Femur (tissue), 1 donor: ENCODE measurements around the gene CHST3.
"Not testable (repeated sequence)": the region's sequence is repeated elsewhere in the genome, so short reads cannot be mapped to it uniquely, and the experiment has no call there.

ENCODE experiments used
- DNase-seq: peaks from one replicate; pipeline ENCODE4 v3.0.0-alpha.2; 2017

CHST3 gene

GRCh38 chr10:72011976-72012512 lies 47.8 kb downstream of the CHST3 start:
- no peak for DNase-seq

DNA sequence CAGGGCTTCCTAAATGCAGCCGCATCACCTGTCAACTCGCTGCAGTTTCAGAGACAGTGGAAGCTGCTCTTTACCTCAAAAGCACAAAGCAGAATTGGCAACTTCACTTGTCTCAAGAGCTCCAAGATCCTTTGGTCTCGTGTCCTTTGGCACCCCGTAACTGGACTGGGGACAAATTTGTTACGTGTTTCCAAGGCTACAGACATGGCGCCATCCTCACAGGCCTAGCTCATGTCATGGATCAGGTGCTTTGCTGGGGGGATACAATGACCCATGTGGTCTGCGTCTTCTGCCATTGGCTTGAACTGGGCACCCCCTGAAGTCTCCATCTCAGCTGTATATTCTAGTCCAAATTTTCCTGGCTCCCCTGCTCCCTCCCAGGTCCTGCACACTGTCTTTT lies 48.6 kb downstream of the CHST3 start:
- DNase-seq, result no peak

DNA sequence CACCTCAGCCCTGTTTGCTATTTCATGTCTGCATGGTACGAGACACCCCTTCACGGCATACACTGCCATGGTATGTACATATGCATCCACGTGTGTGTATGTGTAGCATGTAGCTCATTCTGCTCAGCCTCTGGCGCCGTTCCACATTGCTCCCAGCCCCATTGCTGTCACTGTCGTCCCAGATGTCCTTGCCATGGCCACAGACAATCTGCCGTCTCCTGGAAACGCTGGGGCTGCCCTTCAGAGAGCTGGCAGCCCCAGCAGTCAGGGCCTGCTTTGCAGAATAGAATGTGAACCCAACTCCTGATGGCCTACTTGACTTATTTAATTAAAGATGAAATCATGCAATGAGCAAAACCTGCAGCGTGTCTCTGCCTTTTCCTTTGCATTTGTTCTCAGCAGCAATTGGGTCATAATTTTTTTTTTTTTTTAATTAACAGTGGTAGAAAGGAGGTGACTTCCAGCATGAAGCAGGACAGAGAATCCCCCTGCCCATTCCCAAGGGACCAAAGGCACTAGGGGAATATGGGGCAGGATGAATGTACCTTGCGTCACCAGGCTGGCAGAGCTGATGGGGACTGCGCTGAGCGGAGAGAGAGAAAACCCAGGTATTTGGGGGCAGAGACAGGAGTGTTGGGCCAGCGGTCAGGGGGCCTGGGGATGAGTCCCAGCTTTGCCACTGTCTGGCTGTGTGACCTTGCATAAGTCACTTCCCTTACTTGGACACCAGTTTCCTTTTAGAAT lies 49.2 kb downstream of the CHST3 start:
- no peak for DNase-seq

DNA sequence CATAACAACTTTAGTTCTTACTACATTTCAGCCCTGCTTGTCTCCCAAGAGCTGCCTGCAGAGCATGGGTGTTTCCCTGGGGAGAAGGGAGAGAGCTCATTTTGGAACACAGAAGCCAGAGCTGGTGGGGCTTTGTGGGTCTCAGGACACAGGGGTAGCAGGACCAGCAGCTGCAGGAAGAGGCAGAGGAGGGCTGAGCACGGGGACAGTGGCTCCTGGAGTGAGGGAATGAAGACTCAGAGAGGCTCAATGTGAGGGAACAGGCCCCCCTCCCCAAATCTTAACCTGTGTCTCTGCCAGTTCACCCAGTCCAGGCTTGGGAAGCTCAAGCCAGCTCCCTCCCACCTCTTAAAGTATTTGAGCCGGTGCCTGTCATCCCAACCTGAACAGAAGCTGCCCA lies 50.0 kb downstream of the CHST3 start:
- no peak for DNase-seq

GRCh38 chr10:72014785-72015480 lies 50.7 kb downstream of the CHST3 start:
- DNase-seq, result no peak

DNA sequence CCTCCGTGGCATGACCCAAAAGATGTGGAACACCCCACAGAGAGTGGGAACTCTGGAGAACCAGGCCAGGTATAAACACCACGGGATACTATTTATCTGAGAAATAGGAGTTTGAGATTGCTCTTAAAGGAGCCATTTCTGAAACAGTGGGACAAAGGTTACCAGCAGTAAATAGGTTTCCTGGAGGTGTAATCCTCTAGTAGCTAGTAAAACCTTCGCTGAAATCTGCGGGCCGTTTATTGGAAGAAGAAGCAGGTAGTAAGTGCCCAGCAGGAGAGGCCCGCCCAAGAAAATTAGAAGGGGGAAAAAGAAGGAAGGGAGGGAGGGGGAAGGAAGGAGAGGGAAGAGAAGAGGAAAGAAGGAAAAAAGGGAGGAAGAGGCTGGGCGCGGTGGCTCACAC lies 51.6 kb downstream of the CHST3 start:
- no peak for DNase-seq

DNA sequence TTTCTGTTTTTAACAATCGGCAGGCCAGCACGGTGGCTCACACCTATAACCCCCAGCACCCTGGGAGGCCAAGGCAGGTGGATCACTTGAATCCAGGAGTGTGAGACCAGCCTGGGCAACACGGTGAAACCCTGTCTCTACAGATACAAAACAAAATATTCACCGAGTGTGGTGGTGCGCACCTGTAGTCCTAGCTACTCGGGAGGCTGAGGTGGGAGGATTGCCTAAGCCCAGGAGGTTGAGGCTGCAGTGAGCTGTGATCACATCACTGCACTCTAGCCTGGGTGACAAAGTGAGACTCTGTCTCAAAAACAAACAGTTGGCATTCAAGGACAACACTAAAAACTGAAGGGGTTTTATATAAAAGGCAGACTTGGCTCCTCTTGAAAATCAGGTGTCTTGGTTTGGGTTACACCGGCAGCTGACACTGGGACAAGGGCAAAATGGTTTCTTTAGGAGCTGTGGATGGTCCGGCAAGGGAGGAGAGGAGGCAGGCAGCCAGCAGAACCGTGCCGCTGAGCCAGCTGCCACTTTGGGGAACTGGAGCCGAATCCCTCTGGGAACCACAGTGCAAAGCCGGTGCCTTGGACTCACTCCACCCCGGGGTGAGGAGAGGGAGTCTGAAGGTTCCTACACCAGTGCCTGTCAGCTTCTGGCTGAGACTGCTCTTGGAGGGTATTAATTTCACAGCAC lies 52.6 kb downstream of the CHST3 start:
- peak; percentile 56 for DNase-seq

GRCh38 chr10:72019085-72019876 lies 55.1 kb downstream of the CHST3 start:
- no peak for DNase-seq

DNA sequence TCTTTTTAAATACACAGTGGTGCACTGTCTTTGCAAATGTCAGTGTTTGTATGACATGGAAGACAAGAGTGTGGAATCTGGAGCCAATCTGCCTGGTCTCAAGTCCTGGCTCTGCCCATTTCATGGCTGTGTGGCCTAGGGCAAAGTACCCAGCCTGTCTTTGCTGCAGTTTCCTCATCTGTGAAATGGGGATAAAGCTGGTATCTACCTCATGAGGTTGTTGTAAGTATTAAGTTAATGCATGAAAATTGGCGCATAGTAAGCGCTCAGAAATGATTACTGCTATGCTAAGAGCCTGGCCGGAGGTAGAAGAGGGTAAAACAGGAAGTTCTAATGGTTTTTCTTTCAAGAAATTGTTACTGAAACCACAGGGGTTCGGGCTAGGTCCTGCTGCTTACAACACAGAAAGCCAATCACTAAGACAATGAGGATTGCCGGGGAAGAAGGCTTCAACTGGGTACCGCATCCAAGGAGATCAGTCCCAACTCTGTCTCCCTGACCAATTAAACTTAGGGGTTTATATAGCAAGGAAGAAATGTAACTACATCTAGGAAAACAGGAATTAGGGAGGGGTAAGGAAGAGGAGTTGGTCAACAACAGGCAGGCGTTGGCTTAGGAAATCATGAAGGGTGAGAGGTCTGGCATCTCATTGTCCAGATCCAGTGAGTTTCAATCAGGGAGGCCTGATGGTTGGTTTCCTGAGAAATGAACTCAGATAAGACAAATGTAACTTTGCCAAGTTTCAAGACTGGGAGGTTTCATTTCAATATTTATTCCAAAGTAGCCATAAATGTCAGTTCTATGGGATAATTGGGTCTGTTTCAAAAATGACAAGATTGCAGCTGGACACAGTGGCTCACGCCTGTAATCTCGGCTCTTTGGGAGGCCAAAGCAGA lies 57.0 kb downstream of the CHST3 start:
- no peak for DNase-seq

DNA sequence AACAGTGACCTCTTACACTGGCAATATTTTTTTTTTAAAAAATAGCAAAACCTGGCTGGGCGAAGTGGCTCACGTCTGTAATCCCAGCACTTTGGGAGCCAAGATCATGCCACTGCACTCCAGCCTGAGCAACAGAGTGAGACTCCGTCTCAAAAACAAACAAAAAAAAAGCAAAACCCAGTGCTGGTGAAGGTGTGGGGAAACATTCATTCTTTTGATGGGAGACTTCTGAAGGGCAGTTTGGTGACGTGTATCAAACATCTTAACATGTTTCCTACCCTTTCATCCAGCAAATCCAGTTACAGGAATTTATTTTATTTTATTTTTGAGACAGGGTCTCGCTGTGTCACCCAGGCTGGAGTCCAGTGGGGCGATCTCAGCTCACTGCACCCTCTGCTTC lies 58.0 kb downstream of the CHST3 start:
- no peak for DNase-seq

GRCh38 chr10:72024596-72024995 lies 60.4 kb downstream of the CHST3 start:
- no peak for DNase-seq

DNA sequence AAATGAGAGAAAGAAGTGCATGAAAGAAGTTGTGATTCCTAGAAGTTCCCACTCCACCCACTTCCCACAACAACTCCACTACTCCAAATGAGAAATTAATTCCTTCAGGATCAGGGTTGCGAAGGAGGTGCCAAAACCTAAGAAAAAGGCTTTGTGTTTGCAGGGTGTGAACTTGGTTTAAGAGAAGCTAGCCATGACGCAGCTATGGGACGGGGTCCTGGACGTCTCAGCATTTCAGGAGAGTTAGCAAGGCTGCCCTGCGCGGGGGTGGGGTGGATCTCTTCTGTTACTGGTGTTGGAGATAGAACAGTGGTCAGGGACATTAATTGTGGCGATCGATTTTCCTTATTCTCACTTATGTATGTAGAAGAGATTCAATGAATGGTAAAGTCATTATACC lies 61.2 kb downstream of the CHST3 start:
- DNase-seq, result no peak

- no peak for DNase-seq
Observed at GRCh38 chr10:72025832-72026231, 61.6 kb downstream of the CHST3 start.

DNA sequence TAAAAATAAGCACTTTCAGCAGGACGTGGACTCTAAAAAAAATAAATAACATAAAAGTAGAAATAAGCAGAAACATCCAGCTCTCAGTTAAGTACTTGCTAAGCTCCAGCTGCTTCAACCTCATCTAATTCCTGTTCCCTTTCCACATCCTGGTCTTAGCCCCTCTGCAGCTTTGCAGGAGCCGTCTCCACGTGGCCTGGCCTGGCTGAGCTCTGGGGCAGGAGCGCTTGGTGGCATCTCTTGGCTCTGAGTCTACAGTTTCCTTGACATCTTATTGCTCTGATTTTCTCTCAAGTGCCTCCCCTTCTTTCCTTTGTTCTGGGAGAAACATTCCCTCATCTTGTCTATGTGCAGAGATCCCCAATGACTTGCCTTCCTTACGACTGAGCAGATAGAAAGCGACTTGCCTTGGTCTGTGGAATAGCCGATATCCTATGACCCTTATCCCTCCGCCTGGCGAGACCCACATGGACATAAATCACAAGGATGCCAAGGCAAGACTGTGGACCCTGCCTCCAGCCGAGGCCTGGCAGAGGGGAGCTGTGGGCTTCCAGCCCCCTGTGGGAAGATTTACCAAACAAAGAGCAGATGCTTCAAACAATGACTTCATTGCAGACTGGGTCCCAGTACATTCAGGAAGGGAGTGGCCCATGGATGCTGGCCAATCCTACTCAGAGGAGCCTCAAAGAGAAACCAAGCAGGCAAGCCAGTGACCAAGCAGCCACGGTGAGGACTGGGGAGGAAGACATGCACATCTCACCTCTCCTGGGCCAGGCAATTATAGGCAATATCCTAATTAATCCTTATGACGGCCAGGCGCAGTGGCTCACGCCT lies 62.3 kb downstream of the CHST3 start:
- no peak for DNase-seq

GRCh38 chr10:72027498-72027897 lies 63.3 kb downstream of the CHST3 start:
- no peak for DNase-seq

GRCh38 chr10:72029414-72029813 lies 65.2 kb downstream of the CHST3 start:
- no peak for DNase-seq

DNA sequence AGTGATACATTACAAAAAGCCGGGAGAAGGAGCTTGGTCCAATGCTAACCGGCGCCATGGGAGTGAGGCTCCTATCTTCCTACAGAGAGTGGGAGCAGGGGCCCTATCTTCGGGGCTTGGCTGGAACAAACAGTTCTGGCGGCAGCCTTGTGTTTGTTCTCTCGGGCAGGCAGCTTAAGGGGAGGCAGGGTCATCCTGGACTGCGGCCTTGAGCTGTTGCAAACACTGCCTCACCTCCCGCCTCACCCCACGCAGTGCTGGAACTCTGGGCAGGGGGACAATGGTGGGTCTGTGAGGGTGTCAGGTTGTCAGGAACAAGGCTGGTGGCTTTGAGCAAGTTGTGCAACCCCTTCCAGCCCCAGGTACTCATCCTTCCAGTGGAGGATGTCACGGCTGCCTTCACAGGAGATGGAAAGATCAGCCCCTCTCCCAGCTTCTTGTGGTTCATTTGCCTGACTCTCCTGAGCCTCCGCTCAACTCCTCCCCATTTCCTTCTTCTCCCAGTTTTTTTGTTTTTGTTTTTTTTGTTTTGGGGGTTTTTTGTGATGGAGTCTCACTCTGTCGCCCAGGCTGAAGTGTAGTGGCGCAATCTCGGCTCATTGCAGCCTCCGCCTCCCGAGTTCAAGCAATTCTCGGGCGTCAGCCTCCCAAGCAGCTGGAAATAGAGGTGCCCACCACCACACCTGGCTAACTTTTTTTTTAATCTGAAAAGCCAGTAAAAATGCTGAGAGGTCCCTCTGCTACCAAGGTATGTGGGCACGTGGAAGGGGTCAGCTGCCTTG lies 66.8 kb downstream of the CHST3 start:
- DNase-seq, result no peak

DNA sequence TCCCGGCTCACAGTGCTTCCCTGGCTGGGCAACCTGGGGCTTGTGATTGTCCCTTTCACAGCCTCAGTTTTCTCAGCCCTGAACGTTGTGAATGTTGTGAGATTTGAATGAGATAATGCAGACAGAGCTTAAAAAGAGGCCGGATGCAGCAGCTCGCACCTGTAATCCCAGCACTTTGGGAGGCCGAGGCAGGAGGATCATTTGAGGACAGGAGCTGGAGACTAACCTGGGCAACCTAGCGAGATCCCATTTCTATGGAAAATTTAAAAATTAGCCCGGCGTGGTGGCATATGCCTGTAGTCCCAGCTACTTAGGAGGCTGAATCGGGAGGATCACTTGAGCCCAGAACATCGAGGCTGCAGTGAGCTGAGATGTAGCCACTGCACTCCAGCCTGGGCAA lies 67.5 kb downstream of the CHST3 start:
- DNase-seq, result no peak

DNA sequence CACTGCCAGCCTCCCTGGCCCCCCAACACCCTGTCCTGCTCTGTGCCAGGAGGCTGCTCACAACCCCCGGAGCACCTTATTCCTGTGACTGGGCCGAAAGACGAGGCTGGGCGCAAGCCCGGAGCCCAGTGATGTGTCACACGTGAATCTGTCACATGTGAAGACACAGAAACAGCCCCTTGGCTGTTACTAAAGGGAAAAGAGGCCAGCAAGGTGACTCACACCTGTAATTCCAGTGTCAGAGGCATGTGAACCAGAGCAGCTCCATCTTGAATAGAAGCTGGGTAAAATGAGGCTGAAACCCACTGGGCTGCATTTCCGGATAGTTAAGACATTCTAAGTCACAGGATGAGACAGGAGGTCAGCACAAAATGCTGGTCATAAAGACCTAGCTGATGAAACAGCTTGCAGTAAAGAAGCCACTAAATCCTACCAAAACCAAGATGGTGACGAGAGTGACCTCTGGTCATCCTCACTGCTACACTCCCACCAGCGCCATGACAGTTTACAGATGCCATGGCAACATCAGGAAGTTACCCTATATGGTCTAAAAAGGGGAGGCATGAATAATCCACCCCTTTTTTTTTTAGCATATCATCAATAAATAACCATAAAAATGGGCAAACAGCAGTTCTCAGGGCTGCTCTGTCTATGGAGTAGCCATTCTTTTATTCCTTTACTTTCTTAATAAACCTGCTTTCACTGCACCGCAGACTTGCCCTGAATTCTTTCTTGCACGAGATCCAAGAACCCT lies 68.4 kb downstream of the CHST3 start:
- DNase-seq, result not testable (repeated sequence)
